NOMO-1 (cell line): ENCODE measurements around the gene FRMPD4.

Source experiments
- DNase-seq, 2 experiments: peaks; one replicate each; lab custom pipeline; 2025; ENCODE audit not compliant: unreplicated experiment in 2 of 2; lab: John Stamatoyannopoulos, UW

Gene FRMPD4

GRCh38 chrX:12210196-12210815, 72.0 kb downstream of the FRMPD4 start:
- no peak for DNase-seq

- DNase-seq, result no peak
These were observed 72.7 kb downstream of the FRMPD4 start for GRCh38 chrX:12210971-12211370.

- DNase-seq, result no peak
These were observed 85.4 kb downstream of the FRMPD4 start for GRCh38 chrX:12223650-12224049.

- no peak for DNase-seq
These were observed 86.8 kb downstream of the FRMPD4 start for GRCh38 chrX:12225107-12225506.

GRCh38 chrX:12227412-12228041, 89.3 kb downstream of the FRMPD4 start:
- DNase-seq, result no peak

GRCh38 chrX:12228862-12229261, 90.6 kb downstream of the FRMPD4 start:
- DNase-seq, result no peak

- DNase-seq, result no peak
These were observed 91.7 kb downstream of the FRMPD4 start for GRCh38 chrX:12229986-12230385.

GRCh38 chrX:12234534-12235329, 96.5 kb downstream of the FRMPD4 start:
- DNase-seq, result no peak

GRCh38 chrX:12236156-12236555, 97.9 kb downstream of the FRMPD4 start:
- DNase-seq, result no peak

GRCh38 chrX:12237131-12237530, 98.9 kb downstream of the FRMPD4 start:
- DNase-seq, result no peak

GRCh38 chrX:12237771-12238170, 99.5 kb downstream of the FRMPD4 start:
- DNase-seq, result no peak

GRCh38 chrX:12239356-12240082, 101.2 kb downstream of the FRMPD4 start:
- no peak for DNase-seq

- no peak for DNase-seq
These were observed 102.2 kb downstream of the FRMPD4 start for GRCh38 chrX:12240491-12240890.

GRCh38 chrX:12241026-12241425, 102.8 kb downstream of the FRMPD4 start:
- no peak for DNase-seq

GRCh38 chrX:12245650-12246645, 107.7 kb downstream of the FRMPD4 start:
- peak in 1 of 2 experiments; percentile 31 for DNase-seq

GRCh38 chrX:12249997-12250396, 111.7 kb downstream of the FRMPD4 start:
- no peak for DNase-seq

- no peak for DNase-seq
These were observed 124.9 kb downstream of the FRMPD4 start for GRCh38 chrX:12263211-12263610.

GRCh38 chrX:12269484-12269883, 131.2 kb downstream of the FRMPD4 start:
- peak; percentile 38 to 43 for DNase-seq

- DNase-seq, result no peak
These were observed 139.9 kb downstream of the FRMPD4 start for GRCh38 chrX:12278151-12278550.

GRCh38 chrX:12282991-12283390, 144.7 kb downstream of the FRMPD4 start:
- no peak for DNase-seq
